ENCODE measurements around the gene HDAC7.

DNA sequence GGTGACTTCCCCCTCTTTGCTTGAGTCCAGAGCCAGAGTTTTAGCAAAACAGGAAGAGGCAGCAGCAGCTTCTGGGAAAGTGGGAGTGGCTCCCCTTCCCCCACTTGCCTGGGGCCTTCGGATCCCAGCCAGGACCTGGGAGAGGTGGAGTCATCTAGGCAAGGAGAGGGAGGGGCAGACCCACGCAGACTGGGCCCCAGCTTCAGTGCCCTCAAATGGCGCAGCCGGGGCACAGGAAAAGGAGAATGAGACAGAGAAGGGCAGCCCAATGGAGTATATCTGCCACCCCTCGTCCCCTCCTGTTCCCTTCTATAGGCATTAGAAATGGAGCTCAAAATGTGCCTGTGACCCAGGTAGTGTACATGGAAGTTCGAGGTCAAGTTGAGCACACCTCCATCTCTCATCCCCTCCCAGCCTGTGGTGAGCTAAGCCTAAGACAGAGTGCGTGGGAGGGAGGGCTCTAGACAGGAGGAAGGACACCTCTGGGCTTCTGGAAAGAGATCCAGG lies 9.3 kb upstream of the HDAC7 start:
- TF ChIP-seq, protein P1, sequence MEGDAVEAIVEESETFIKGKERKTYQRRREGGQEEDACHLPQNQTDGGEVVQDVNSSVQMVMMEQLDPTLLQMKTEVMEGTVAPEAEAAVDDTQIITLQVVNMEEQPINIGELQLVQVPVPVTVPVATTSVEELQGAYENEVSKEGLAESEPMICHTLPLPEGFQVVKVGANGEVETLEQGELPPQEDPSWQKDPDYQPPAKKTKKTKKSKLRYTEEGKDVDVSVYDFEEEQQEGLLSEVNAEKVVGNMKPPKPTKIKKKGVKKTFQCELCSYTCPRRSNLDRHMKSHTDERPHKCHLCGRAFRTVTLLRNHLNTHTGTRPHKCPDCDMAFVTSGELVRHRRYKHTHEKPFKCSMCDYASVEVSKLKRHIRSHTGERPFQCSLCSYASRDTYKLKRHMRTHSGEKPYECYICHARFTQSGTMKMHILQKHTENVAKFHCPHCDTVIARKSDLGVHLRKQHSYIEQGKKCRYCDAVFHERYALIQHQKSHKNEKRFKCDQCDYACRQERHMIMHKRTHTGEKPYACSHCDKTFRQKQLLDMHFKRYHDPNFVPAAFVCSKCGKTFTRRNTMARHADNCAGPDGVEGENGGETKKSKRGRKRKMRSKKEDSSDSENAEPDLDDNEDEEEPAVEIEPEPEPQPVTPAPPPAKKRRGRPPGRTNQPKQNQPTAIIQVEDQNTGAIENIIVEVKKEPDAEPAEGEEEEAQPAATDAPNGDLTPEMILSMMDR (IDR thresholded peaks at IDR 0.05), result no peak
- TF ChIP-seq ZFX (IDR thresholded peaks at IDR 0.05; ENCODE audit: borderline replicate concordance), result no peak
